Upper lobe of left lung (tissue), 4 donors: ENCODE results near the gene MED31.

ENCODE experiments used
- EP300 ChIP-seq, 4 donors: sonication (generic); formaldehyde crosslinking; IDR thresholded peaks; one replicate each; pipeline ENCODE4 v1.5.1; 2017; ENCODE audit warnings: antibody characterized with exemption in 4 of 4, control low read depth in 2 of 4
- TF ChIP-seq, protein P1 (sequence below), 6 experiments: fragments of 450-650 bp in 4 of 6; fragments of 200-600 bp in 2 of 6; sonication (generic) in 2 of 6; IDR thresholded peaks; one replicate each; pipeline ENCODE4 v1.5.1; 2016 to 2019; ENCODE audit warnings: antibody characterized with exemption in 6 of 6

- TF ChIP-seq, protein P1, sequence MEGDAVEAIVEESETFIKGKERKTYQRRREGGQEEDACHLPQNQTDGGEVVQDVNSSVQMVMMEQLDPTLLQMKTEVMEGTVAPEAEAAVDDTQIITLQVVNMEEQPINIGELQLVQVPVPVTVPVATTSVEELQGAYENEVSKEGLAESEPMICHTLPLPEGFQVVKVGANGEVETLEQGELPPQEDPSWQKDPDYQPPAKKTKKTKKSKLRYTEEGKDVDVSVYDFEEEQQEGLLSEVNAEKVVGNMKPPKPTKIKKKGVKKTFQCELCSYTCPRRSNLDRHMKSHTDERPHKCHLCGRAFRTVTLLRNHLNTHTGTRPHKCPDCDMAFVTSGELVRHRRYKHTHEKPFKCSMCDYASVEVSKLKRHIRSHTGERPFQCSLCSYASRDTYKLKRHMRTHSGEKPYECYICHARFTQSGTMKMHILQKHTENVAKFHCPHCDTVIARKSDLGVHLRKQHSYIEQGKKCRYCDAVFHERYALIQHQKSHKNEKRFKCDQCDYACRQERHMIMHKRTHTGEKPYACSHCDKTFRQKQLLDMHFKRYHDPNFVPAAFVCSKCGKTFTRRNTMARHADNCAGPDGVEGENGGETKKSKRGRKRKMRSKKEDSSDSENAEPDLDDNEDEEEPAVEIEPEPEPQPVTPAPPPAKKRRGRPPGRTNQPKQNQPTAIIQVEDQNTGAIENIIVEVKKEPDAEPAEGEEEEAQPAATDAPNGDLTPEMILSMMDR (IDR thresholded peaks at IDR 0.05) = no peak
- TF ChIP-seq EP300 (IDR thresholded peaks at IDR 0.05) = no peak
These were observed 18.1 kb downstream of the MED31 start for GRCh38 chr17:6633263-6633662.
